Stimulated activated CD8-positive, alpha-beta memory T cell treated with anti-CD3 and anti-CD28 coated beads, Interleukin-12 subunit alpha, Interleukin-12 subunit beta, amount 100 ng/mL, for 24 hours (primary cell): ENCODE measurements around the gene ACOT7.
A peak's percentile ranks its signal among the peaks of the same experiment; 100 is the strongest.

Source experiments
- DNase-seq: peaks from one replicate; pipeline ENCODE4 v3.0.0-alpha.2; 2020; ENCODE audit errors: extremely low read depth

The ACOT7 gene

GRCh38 chr1:6268415-6268814 lies 125.2 kb downstream of the ACOT7 start:
- no peak for DNase-seq

- DNase-seq = no peak
Measured at GRCh38 chr1:6267686-6268322, 125.8 kb downstream of the ACOT7 start.

GRCh38 chr1:6266641-6267040 lies 126.9 kb downstream of the ACOT7 start:
- DNase-seq = no peak

- DNase-seq = no peak
Measured at GRCh38 chr1:6265151-6265550, 128.4 kb downstream of the ACOT7 start.

GRCh38 chr1:6263716-6264115 lies 129.9 kb downstream of the ACOT7 start:
- DNase-seq = no peak

- DNase-seq = no peak
Measured at GRCh38 chr1:6262555-6263420, 130.8 kb downstream of the ACOT7 start.

GRCh38 chr1:6261615-6261995 lies 132.0 kb downstream of the ACOT7 start:
- no peak for DNase-seq

- DNase-seq = peak; percentile 21
Measured at GRCh38 chr1:6260961-6261614, 132.5 kb downstream of the ACOT7 start, which contains the start of gene GPR153. TSS of gene GPR153 (minus strand) at chr1:6261098. CDS start at chr1:6254905, 6,193 bp downstream.

- no peak for DNase-seq
Measured at GRCh38 chr1:6260433-6260934, 133.1 kb downstream of the ACOT7 start.

GRCh38 chr1:6259491-6260362 lies 133.8 kb downstream of the ACOT7 start:
- DNase-seq = peak; percentile 38

- DNase-seq = no peak
Measured at GRCh38 chr1:6258675-6259074, 134.9 kb downstream of the ACOT7 start.

GRCh38 chr1:6257541-6258069 lies 136.0 kb downstream of the ACOT7 start:
- DNase-seq = no peak

- no peak for DNase-seq
Measured at GRCh38 chr1:6256645-6257044, 136.9 kb downstream of the ACOT7 start.

GRCh38 chr1:6254691-6255090 lies 138.9 kb downstream of the ACOT7 start:
- DNase-seq = no peak

GRCh38 chr1:6253380-6253779 lies 140.2 kb downstream of the ACOT7 start:
- no peak for DNase-seq

- no peak for DNase-seq
Measured at GRCh38 chr1:6252374-6252710, 141.2 kb downstream of the ACOT7 start.

- DNase-seq = no peak
Measured at GRCh38 chr1:6251681-6252373, 141.7 kb downstream of the ACOT7 start.

- no peak for DNase-seq
Measured at GRCh38 chr1:6251233-6251632, 142.3 kb downstream of the ACOT7 start.

GRCh38 chr1:6249739-6250689 lies 143.6 kb downstream of the ACOT7 start:
- DNase-seq = no peak
